ENCODE data around the gene SLC1A3. TPM values are rescaled to one million over a fixed set of nuclear protein-coding genes. Genes with fewer than 3 reads are reported as not detected.
A peak's percentile ranks its signal among the peaks of the same experiment; 100 is the strongest.

Gene SLC1A3
- total RNA-seq, 2 donors from 2014 or later = 2.6 to 4.2 TPM

GRCh38 chr5:36623832-36624231 lies 17.4 kb downstream of the SLC1A3 start:
- H3K36me3 ChIP-seq (ENCODE audit: control insufficient read depth, insufficient read depth, low read length) = no peaks in the 10 kb centered on the region
- TF ChIP-seq, protein P1, sequence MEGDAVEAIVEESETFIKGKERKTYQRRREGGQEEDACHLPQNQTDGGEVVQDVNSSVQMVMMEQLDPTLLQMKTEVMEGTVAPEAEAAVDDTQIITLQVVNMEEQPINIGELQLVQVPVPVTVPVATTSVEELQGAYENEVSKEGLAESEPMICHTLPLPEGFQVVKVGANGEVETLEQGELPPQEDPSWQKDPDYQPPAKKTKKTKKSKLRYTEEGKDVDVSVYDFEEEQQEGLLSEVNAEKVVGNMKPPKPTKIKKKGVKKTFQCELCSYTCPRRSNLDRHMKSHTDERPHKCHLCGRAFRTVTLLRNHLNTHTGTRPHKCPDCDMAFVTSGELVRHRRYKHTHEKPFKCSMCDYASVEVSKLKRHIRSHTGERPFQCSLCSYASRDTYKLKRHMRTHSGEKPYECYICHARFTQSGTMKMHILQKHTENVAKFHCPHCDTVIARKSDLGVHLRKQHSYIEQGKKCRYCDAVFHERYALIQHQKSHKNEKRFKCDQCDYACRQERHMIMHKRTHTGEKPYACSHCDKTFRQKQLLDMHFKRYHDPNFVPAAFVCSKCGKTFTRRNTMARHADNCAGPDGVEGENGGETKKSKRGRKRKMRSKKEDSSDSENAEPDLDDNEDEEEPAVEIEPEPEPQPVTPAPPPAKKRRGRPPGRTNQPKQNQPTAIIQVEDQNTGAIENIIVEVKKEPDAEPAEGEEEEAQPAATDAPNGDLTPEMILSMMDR (conservative IDR thresholded peaks at IDR 0.05) = no peak
- Mint-ChIP-seq H3K27ac (no peak overlapping the region), H3K4me3 (no peak overlapping the region), H3K9me3 (no peaks in the 10 kb centered on the region), H3K36me3 (ENCODE audit: low read depth) (no peaks in the 10 kb centered on the region), H3K4me1 (peaks cover 22% of the 10 kb centered on the region), H3K27me3 (ENCODE audit: insufficient read depth) (no peaks in the 10 kb centered on the region)
- DNase-seq = no peak
- H3K4me3 ChIP-seq (ENCODE audit: low read length) = no peak overlapping the region
- WGBS, 2 experiments (ENCODE audit: insufficient coverage in 1 of 2, insufficient read length in 1 of 2) = 89 to 92% methylated on average over 6 to 9 of the region's 9 CpGs
- H3K9ac ChIP-seq (ENCODE audit: extremely low read depth, low read length, poor library complexity, severe bottlenecking) = no peak overlapping the region
- H3K27ac ChIP-seq (ENCODE audit: low read depth, low read length) = no peak overlapping the region
- H3K27me3 ChIP-seq (ENCODE audit: control insufficient read depth, insufficient read depth, low read length, poor library complexity, severe bottlenecking) = no peaks in the 10 kb centered on the region
- peaks cover 9% of the 10 kb centered on the region for H3K4me1 ChIP-seq (ENCODE audit: control insufficient read depth, insufficient read depth, low read length)
- no peaks in the 10 kb centered on the region for H3K9me3 ChIP-seq (ENCODE audit: control insufficient read depth, low read length)

DNA sequence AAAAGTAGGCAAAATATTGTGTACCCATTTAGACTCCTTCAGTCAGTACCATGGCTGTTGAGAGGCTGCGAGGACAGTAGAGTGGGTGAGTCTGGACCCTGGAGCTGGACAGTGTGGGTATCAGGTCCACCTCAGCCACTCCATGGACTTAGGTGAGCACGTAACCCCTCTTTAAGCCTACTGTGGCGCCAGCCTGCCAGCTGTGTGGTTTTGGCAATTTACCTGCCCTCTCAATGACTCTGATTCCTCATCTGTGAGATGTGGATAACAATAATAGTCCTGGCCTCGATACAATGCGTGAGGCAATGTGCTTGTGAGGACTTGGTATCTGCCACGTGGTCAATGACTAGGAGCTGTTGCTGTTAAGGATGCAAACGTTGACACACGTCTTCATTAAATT lies 17.9 kb downstream of the SLC1A3 start:
- Histone ChIP-seq H3K27me3 (ENCODE audit: control insufficient read depth, insufficient read depth, low read length, poor library complexity, severe bottlenecking) (no peaks in the 10 kb centered on the region), H3K9me3 (ENCODE audit: control insufficient read depth, low read length) (no peaks in the 10 kb centered on the region), H3K4me3 (ENCODE audit: low read length) (no peak overlapping the region), H3K36me3 (ENCODE audit: control insufficient read depth, insufficient read depth, low read length) (no peaks in the 10 kb centered on the region), H3K27ac (ENCODE audit: low read depth, low read length) (no peak overlapping the region), H3K9ac (ENCODE audit: extremely low read depth, low read length, poor library complexity, severe bottlenecking) (no peak overlapping the region), H3K4me1 (ENCODE audit: control insufficient read depth, insufficient read depth, low read length) (peaks cover 8% of the 10 kb centered on the region)
- H3K9me3 Mint-ChIP-seq = no peaks in the 10 kb centered on the region
- no peaks in the 10 kb centered on the region for H3K27me3 Mint-ChIP-seq (ENCODE audit: insufficient read depth)
- H3K27ac Mint-ChIP-seq = no peak overlapping the region
- peaks cover 17% of the 10 kb centered on the region for H3K4me1 Mint-ChIP-seq
- WGBS, 2 experiments (ENCODE audit: insufficient coverage in 1 of 2, insufficient read length in 1 of 2) = 96 to 98% methylated on average over 6 to 8 of the region's 8 CpGs
- no peaks in the 10 kb centered on the region for H3K36me3 Mint-ChIP-seq (ENCODE audit: low read depth)
- TF ChIP-seq, protein P1 (conservative IDR thresholded peaks at IDR 0.05) = no peak
- no peak overlapping the region for H3K4me3 Mint-ChIP-seq
- no peak for DNase-seq

GRCh38 chr5:36628695-36629094 lies 22.3 kb downstream of the SLC1A3 start:
- 100% methylated on average over 2 of the region's 2 CpGs; no CpG with 5 or more reads in 1 of the 2 experiments for WGBS, 2 experiments (ENCODE audit: insufficient coverage in 1 of 2, insufficient read length in 1 of 2)
- Histone ChIP-seq H3K4me3 (ENCODE audit: low read length) (no peak overlapping the region), H3K9me3 (ENCODE audit: control insufficient read depth, low read length) (no peaks in the 10 kb centered on the region), H3K27ac (ENCODE audit: low read depth, low read length) (peak overlapping the region; percentile 55), H3K9ac (ENCODE audit: extremely low read depth, low read length, poor library complexity, severe bottlenecking) (no peak overlapping the region), H3K27me3 (ENCODE audit: control insufficient read depth, insufficient read depth, low read length, poor library complexity, severe bottlenecking) (no peaks in the 10 kb centered on the region), H3K36me3 (ENCODE audit: control insufficient read depth, insufficient read depth, low read length) (no peaks in the 10 kb centered on the region), H3K4me1 (ENCODE audit: control insufficient read depth, insufficient read depth, low read length) (peaks cover 6% of the 10 kb centered on the region)
- TF ChIP-seq, protein P1 (conservative IDR thresholded peaks at IDR 0.05) = no peak
- Mint-ChIP-seq H3K9me3 (no peaks in the 10 kb centered on the region), H3K36me3 (ENCODE audit: low read depth) (no peaks in the 10 kb centered on the region), H3K27me3 (ENCODE audit: insufficient read depth) (no peaks in the 10 kb centered on the region), H3K4me1 (peaks cover 8% of the 10 kb centered on the region), H3K4me3 (no peak overlapping the region), H3K27ac (no peak overlapping the region)
- no peak for DNase-seq
